Superior temporal gyrus (tissue), 1 donor: ENCODE data around the gene PLAC1.

ENCODE experiments used
- DNase-seq: peaks from one replicate; pipeline ENCODE4 v3.0.0-alpha.2; 2016; ENCODE audit errors: extremely low spot score

PLAC1 gene

DNA sequence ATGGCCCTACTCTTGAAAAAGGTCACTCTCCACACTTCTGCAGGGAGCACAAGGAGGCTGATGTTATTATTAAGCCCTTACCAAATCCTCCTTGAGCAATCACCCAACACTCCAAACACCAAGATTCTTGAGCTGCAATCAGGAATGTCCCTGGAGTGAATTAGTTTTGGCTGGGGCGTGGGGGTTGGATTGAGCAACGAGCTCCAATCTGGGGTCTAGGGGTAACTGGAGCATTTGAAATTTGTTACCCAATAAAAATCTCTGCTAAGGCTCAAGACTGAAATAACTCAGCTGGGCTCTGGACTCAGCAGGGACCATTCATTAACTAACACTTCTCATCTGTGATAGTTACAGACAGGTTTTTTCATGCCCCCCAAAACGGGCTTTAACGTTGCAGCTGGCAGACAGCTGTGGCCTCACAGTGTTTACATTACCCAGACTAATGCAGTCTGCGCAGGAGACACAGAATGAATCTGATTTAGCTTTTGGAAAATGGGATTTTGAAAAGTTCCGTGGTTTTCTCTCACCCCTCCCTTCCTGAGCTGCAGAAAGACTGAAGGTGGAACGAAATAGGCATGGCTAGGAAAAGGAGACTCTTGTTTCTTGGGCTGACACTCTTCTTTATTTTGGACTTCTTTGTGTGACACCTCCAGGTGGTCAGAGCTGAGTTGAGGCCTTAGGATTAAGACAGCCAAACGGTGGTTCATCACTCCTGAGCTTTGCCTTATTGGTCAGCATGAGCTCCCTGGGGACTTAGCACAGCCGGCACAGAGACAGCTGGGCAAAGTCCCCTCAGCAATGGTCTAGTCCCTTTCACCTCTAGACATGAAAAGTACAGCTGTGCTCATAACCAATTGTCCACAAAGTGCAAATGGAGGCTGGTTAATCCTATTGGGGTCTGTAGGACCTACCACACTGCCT is 26.6 kb downstream of the PLAC1 start:
- no peak for DNase-seq

DNA sequence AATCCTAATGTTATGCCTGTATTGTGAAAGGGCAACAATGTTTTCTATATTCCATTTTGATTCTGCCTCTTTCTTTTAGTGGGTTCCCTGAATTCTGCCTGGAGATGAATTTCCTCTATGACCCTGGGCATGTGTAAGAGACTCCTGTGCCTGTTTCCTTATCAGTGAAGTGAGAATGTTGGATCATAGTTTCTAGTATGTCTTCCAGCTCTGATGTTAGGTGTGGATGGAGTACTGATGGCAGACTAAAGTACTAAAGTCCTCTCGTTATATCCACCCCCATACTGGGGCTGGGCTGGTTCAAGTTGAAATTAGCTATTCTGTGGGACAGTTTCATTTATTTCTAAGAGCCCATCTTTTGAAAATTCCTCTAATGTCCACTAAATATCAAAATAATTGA is 29.6 kb downstream of the PLAC1 start:
- DNase-seq = no peak

DNA sequence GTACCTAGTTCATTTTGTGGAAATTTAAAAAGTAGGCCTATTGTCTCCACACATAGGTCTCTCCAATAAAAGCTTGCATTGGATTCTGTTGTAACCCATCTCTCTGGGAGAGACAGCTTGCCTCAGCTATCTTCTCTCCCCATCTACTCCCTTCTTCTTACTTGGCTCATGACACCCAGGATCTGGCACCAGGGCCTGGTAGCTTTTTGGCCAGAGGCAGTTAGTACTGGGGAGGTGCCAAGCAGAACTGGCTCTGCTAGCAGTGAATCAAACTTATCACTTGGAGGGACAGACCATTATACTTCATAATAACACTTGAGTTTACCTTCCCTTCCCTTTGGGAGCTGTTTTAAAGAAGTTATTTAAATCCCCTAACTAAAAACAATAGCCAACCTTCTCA is 31.8 kb downstream of the PLAC1 start:
- no peak for DNase-seq

DNA sequence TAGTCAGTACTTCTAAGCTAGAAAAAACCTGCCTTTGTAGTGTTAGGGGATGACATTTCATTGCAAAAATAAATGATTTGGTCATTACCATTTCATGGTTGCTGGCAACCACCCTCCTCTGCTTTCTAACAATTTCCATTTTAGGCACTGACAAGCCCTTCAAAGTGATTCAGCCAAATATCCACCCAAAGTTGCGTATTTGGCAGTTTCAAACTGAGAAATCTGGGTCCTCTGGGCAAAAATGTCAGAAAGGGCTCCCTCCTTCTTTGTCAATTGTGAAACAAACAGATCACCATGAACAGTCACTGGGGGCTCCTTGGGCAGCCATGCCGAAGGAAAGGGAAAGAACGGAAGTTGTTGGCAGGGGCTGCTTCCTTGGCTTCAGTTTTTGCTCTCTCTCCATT is 33.0 kb downstream of the PLAC1 start:
- no peak for DNase-seq

DNA sequence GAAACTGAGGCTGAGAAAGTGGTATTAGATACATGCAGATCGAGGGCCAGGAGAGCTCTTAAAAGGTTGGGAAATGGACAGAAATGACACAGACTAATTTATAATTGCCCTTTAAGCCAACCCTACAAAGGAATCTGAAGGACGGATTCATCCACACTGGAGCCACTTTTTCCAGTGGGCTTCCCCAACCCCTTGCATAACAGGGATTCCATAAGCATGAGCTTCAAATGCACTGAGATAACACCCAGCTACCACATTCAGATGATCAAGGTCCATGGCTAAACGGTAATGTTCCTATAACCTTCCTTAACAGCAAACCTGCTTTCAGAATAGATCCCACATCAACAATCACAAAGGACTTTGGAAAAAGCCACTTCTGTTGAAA is 34.2 kb downstream of the PLAC1 start:
- DNase-seq = no peak

DNA sequence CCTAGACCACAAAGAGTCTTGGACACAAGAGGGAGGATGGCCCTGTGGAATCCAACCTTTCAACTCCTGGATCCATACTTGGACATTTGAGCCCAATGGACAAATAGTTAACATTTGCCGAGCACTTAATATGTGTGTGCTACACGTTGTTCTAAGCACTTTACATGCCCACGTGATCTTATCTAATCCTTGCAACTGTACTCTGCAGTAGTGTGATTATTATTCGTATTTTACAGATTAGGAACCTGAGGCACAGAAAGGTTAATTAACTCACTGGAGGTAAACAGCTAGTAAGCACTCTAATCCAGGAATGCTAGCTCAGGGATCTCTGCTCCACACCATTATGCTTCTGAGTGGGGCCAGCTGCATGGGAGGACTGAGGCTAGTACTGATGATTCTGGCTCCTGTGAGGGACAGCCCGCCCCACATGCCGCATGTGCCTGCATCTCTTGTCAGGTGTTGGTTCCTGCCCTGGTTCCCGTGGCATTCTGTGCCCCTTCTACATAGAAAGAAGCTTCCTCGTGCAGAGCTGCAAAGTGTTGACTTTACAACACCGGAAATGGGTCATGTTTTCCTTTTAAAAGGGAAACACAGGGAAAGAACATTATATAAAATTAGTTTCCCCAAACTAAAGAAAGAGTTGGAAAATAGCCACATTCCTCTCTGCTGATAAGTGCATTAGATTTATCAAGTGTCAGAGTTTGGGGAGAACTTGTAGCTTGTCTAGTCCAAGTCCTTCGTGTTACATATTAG is 34.8 kb downstream of the PLAC1 start:
- DNase-seq = no peak

DNA sequence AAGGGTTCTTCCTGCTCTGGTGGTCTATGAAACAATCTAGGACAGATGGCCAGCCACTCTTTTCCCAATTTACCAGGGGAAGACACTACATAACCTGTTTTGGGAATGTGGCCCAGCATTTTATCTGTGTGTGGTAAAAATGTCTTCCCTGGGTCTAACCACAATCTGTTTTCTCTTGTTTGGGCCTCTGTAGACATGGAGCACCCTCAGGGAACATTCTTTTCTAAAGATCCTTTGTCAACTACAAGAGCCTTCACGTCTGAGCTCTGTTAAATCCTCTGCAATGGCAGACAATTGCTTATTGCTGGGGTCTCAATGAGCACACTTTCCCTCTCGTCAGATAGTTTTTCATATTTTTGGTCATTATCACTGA is 35.5 kb downstream of the PLAC1 start:
- no peak for DNase-seq

DNA sequence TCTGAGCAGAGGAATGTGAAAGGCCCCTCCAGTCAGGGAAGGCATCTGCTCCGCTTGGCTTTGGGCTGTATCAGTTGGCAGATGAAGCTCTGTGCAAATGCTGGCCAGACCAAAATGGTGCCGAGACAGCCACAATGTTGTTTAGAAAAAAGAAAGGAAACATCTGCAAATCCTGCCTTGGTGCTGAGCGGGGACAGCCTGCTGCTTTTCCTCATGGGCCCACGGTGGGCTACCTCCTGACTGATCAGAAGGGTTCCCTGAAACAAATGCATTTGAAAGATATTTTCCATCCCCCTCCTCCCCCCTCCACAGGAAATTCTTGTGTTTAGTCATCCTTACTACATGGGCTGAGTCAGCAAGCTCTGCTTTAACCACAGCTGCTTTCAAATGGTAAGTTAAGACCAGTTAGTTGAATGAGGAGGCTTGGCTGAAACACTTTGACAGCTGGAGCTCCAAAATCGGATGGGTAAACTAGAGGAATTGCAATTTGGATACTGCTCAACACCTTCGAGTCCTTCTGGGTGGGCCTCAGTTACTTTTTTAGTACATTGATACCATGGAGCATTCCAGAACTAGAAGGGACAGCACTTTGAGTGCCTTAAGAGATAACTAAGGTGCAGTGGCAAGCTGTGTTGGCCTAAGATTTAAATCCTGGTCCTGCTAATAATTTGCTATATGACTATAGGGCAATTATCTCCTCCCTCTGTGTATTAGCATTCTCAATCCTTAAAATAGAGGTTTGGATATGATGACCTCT is 36.0 kb downstream of the PLAC1 start:
- DNase-seq = no peak

DNA sequence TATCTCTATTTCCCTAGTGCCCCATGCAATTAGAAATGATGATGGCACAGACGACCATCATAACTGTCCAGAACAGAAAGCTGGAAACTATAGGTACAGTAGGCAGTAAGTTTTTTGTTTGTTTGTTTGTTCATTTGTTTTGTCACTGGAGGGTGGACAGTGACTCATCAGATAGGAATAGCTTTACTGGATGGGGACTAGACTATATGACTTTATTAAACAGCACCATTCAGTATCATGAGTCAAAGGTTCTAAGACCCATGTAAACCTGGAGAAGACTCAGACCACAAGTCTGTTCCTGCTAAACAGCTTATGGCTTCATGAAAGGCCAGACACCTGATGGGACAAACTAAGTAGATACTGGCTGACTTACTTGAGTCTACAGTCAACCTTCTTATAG is 38.4 kb downstream of the PLAC1 start:
- no peak for DNase-seq

DNA sequence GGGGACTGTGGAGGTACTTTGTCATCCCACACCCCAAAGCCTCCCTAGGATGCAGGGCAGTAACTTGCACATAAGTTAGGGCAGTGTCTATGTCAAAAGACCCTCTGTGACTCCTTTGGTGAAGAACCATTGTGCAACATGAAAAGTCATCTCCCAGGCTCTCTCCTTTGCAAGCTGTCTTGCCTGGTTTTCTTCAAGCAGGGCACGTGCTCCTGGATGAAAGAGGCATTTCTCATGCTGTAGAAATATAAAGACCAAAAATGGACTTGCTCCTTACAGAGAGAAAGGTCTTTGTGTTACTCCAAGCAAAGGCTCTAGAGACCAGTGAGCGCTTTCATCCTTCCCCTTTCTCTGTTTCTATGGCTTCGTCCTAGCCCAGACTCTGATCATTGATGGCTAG is 44.9 kb downstream of the PLAC1 start:
- DNase-seq = no peak

DNA sequence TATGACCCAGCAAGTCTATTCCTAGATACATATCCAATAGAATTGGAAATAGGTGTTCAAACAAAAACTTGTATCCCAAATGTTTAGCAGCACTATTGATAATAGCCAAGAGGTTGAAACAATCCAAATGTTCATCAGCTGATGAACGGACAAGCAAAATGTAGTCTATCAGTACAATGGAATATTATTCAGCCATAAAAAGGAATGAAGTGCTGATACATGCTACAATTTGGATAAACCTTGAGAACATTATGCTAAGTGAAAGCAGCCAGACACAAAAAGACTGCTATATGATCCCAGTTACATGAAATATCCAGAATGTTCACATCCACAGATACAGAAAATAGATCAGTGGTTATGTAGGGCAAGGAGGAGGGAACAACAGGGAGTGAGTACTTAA is 50.1 kb downstream of the PLAC1 start:
- DNase-seq = no peak

DNA sequence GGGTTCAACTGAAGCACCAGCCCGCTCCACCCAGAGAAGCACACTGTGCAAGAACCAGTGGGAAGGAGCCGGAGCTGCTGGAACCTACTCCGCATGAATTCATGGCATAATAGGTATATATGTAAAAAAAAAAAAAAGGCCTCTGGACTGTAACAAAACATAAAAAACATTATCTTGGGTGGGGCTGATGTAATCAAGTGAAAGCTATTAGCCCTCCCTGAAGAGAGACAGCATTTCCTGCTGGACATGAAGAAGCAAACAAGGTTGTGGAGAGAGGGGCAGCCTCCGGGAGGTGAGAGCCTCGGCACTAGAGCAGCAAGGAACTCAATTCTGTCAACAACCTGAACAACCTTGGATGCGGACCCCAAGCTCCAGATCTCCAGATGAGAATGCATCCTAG is 50.7 kb downstream of the PLAC1 start:
- no peak for DNase-seq

DNA sequence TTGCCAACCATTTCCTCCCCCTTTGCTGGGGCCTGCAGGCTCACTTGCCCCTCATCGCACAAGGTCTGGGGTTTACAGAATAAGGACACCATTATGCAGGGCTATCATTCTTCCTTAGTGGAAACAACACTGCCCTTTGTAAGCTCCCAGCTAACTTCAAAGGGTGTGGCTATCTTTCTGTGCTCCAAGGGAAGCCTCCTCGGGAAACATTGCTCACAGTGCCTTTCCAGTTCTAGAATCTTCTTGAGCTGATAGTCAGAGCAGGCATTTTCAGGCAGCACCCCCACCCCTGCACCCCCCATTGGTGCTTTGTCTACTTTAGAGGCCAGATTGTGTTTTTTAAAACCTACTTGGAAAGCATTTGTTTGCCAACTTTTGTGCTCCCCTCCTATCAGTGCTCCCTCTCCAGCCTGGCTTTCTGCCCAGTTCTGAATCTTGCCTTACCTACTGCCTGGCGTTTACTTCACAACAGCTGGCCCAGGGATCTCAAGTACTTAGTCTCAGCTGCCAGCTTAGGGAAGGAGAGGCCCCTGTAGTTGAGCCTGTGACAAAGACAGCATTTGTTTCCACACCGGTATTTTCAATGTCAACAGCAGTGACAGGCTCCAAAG is 53.5 kb downstream of the PLAC1 start:
- no peak for DNase-seq

DNA sequence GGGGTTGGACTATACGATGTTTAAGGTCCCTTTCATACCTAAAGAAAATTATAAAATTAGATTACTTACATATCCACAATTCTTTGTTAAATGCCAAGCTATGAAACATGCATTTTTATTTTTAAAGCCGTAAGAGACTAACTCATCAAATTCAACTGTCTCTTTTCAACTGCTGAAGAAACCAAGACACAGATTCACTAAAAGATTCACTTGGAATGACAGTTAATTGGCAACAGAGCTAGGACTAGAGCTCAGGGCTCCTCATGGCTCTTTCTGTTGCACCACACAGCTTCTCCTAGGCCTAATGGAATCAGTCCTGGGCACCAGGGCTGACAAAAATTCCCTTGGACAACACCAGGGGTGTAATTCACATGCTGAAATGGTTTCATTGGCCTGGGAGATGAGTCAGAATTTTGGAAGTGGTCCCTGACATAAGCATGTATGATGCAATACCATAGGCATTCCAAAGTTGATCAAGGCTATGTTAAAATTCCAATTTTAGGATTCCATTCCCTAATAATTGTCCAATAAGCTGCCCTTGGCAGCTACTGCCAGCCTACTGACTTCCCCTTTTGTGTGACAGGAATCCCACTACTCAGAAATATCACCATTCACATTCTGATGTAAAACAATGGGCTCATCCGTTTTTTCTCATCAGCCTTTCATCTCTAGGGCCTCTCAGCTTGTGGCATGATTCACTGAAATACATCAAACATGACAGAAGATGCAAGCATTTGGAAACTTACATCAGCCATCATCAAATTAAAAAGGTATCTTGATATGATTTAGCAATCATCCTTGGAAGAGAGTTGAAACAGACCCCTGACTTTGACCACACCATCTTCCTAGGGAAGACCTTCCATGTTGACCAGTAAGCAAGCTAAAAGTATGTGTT is 54.2 kb downstream of the PLAC1 start:
- DNase-seq = no peak

DNA sequence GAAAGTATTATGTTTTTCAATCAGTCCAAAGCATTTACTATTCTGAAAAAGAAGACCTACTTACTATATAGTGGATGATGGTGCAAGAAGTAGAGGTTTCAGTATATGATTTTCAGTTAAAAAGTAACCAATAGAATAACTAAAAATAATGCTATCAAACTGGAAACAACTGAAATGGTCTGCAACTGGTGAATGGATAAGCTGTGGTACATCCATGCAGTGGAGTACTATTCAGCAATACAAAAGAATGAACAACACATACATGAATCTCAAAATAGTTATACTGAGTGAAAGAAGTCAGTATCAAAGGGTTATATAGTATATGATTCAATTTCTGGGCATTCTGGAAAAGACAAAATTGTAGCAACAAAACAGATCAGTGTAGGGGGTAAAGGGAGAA is 55.9 kb downstream of the PLAC1 start:
- no peak for DNase-seq

DNA sequence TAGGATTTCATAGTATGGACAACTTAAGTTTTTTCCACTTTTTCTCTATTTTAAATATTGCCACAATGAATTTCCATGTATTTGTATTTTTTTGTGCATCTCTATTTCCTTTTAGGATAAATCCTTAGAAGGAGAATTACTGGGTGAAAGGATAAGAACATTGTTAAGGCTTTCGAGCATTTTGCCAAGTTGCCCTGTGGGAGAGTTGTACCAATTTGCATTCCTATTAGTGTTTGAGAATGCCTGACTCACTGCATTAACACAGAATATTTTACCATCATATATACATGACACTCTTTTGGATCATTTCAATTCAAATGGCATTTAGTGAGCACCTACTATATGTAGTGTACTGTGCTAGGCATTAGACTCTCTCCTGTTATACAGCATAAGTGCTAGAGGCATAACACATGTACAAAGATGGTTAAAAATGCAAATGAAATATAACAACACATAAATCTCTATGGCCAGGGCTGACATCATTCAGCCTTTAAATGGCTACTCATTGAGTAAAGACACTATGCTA is 57.0 kb downstream of the PLAC1 start:
- DNase-seq = no peak

DNA sequence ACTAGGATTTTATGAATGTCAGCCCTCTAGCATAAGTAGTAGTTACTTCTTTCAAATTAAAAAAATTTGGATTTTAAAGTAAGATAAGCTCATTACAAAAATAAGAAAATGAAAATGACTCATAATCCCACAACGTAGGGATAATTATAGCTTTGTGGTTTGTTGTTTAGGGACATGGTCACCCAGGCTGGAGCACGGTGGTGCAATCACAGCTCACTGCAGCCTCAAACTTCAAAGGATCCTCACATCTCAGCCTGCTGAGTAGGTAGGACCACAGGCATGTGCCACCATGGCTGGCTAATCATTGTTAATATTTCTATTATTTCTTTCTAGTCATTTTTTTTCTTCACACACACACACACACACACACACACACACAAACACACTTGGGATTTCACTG is 57.6 kb downstream of the PLAC1 start:
- no peak for DNase-seq

DNA sequence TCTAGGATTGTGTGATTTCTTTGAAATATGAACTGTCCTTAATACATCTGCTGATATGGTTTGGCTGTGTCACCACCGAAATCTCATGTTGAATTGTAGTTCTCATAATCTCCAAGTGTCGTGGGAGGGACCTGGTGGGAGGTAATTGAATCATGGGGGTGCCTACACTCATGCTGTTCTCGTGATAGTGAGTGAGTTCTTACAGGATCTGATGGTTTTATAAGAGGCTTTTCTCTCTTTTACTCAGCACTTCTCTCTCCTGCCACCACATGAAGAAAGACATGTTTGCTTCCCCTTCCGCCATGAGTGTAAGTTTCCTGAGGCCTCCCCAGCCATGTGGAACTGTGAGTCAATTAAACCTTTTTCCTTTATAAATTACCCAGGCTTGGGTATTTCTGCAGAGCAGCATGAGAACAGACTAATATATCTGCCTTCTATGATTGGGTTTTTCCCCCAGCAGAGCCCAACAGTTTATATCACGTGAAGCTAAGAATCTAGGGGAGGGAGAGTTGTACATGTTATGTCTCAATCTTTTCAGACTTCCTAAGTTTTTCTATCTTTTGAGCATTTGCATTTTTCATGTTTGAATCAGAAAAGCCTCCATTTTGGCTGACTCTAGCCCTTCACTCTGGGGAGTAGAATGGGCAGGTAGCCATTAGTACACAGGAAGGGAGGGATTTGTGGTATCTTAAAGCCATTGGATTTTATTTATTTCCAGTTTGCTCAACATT is 58.9 kb downstream of the PLAC1 start:
- DNase-seq = no peak

DNA sequence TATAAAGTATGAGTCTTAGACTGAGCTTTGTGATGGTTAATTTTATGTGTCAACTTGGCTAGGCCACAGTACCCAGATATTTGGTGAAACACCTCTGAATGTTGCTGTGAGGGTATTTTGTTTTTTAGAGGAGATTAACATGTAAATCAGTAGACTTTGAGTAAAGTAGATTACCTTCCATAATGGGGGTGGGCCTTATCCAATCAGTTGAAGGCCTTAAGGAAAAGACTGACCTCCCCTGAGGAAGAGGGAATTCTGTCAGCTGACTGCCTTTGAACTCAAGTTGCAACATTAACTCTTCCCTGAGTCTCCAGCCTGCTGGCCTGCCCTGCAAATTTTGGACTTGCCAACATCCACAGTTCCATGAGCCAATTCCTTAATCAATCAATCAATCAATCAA is 66.0 kb downstream of the PLAC1 start:
- no peak for DNase-seq

DNA sequence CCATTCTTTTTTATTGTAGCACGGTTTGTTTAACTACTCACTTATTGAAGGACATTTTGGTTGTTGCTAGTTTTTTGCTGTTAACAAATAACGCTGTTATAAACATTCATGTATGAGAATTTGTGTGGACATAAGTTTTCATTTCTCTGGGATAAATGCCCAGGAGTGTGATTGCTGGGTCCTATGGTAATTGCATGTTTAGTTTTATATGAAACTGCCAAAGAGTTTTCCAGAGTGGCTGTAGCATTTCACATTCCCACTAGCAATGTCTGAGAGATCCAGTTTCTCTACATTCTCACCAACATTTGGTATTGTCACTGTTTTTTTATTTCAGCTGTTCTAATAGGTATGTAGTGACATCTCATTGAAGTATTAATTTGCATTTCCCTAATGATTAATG is 66.8 kb downstream of the PLAC1 start:
- no peak for DNase-seq
